ENCODE results near the gene CTCFL.
A peak's percentile ranks its signal among the peaks of the same experiment; 100 is the strongest.

GRCh38 chr20:57566803-57567459 is 42.0 kb upstream of the CTCFL start:
- TF ChIP-seq REST (IDR thresholded peaks at IDR 0.05; ENCODE audit: borderline replicate concordance in 1 of 2, low read depth in 1 of 2, low read length in 2 of 2) (no peak; a peak in 1 of 4 replicates), RFX1 (IDR thresholded peaks at IDR 0.05) (no peak), POLR2AphosphoS5 (IDR thresholded peaks at IDR 0.05; ENCODE audit: low read depth, low read length) (peak; percentile 15; the same call in 1 of the 2 replicates), ZNF547 (CRISPR knock-in tag; IDR thresholded peaks at IDR 0.05) (no peak), BCL3 (CRISPR knock-in tag; IDR thresholded peaks at IDR 0.05) (peak; percentile 44; the same call in 1 of the 2 replicates), SUZ12 (IDR thresholded peaks at IDR 0.05; ENCODE audit: low read depth, low read length) (no peak), RAD21 (CRISPR knock-in tag; IDR thresholded peaks at IDR 0.05) (no peak), ZNF639 (CRISPR knock-in tag; conservative IDR thresholded peaks at IDR 0.05) (no peak)
